GM18502 (cell line): Measurements from ENCODE around the gene SLC18A3.

Source experiments
- ATAC-seq: cut with Tn5 transposase; IDR thresholded peaks from one replicate; pipeline ENCODE4 v1.9.1; 2021; ENCODE audit warnings: mild to moderate bottlenecking; ENCODE audit not compliant: unreplicated experiment, poor library complexity

SLC18A3 gene

GRCh38 chr10:49595713-49596492 lies 14.2 kb upstream of the SLC18A3 start:
- no peak for ATAC-seq

- ATAC-seq = no peak
Observed at GRCh38 chr10:49596493-49596809, 13.7 kb upstream of the SLC18A3 start.

- ATAC-seq = no peak
Observed at GRCh38 chr10:49596836-49597235, 13.3 kb upstream of the SLC18A3 start.

- no peak for ATAC-seq
Observed at GRCh38 chr10:49597426-49598163, 12.5 kb upstream of the SLC18A3 start.

- ATAC-seq = no peak
Observed at GRCh38 chr10:49598164-49598856, 11.8 kb upstream of the SLC18A3 start.

- no peak for ATAC-seq
Observed at GRCh38 chr10:49598986-49599385, 11.1 kb upstream of the SLC18A3 start.

GRCh38 chr10:49599546-49599945 lies 10.6 kb upstream of the SLC18A3 start:
- ATAC-seq = no peak

GRCh38 chr10:49600046-49600445 lies 10.1 kb upstream of the SLC18A3 start:
- no peak for ATAC-seq

- no peak for ATAC-seq
Observed at GRCh38 chr10:49600781-49601400, 9.2 kb upstream of the SLC18A3 start.

- no peak for ATAC-seq
Observed at GRCh38 chr10:49601857-49602256, 8.3 kb upstream of the SLC18A3 start.

GRCh38 chr10:49602380-49603023 lies 7.6 kb upstream of the SLC18A3 start:
- no peak for ATAC-seq

- ATAC-seq = no peak
Observed at GRCh38 chr10:49605216-49605938, 4.7 kb upstream of the SLC18A3 start.

GRCh38 chr10:49605939-49606509 lies 4.1 kb upstream of the SLC18A3 start:
- no peak for ATAC-seq

GRCh38 chr10:49606981-49607535 lies 3.1 kb upstream of the SLC18A3 start:
- ATAC-seq = peak; percentile 83

GRCh38 chr10:49608166-49609005 lies 1.7 kb upstream of the SLC18A3 start:
- ATAC-seq = no peak

- ATAC-seq = no peak
Observed at GRCh38 chr10:49609006-49609282, 1.2 kb upstream of the SLC18A3 start.

GRCh38 chr10:49609283-49610113 lies 612 bp upstream of the SLC18A3 start:
- ATAC-seq = no peak
